K562 (cell line): ENCODE measurements around the gene SMIM10L2A. TPM values are rescaled to one million over a fixed set of nuclear protein-coding genes. Genes with fewer than 3 reads are reported as not detected.
A peak's percentile ranks its signal among the peaks of the same experiment; 100 is the strongest.

Experiments used
- ATAC-seq: fragments of 200-7000 bp; cut with Tn5 transposase; 3 replicates; pipeline ENCODE4 v1.9.1; 2020; ENCODE audit warnings: moderate library complexity
- BruUV-seq: library from RNA; stranded (reverse); fragments of 400-500 nt; replicated peaks from 2 replicates; lab custom pipeline; 2021; lab: Mats Ljungman, UMichigan
- CTCF ChIA-PET: fragments of 300-600 bp; formaldehyde crosslinking; extraction: SDS; loops from one replicate; lab custom pipeline; 2021; ENCODE audit warnings: low intra/inter-chr PET ratio; lab: Yijun Ruan, JAX
- POLR2A ChIA-PET: fragments of 300-600, 350-650 bp; sonication (Branson Sonifier 250); formaldehyde crosslinking; extraction: SDS; loops from one replicate; lab custom pipeline; 2021; ENCODE audit warnings: antibody characterized with exemption, inconsistent platforms; lab: Yijun Ruan, JAX
- DNase-seq, 4 experiments: peaks; one replicate each; pipeline versions ENCODE4 v3.0.0 to v3.0.0-alpha.2; 2011 to 2018; ENCODE audit warnings: low spot score in 3 of 4, mixed read lengths in 3 of 4; ENCODE audit errors: extremely low read depth in 1 of 4
- FAIRE-seq: peaks from 2 replicates; lab custom pipeline; 2011; peaks lifted over from hg19 to GRCh38; lab: Jason Lieb, UNC
- H2AFZ ChIP-seq: 2 replicates; pipeline ENCODE4 v1.6.0; 2011; ENCODE audit warnings: low read depth, low read length, control low read depth, inconsistent platforms
- H3K27ac ChIP-seq: fragments of 200-600 bp; 3 replicates; pipeline ENCODE4 v1.8.0; 2011; ENCODE audit warnings: low read depth, mild to moderate bottlenecking, control low read depth, inconsistent platforms, low read length, moderate library complexity, mixed read lengths; ENCODE audit errors: extremely low read depth
- H3K27me3 ChIP-seq, 2 experiments: fragments of 300-600 bp in 1 of 2; 2 replicates in 1 of 2; 3 replicates in 1 of 2; pipeline versions ENCODE4 v1.6.0 to v1.8.0; 2011; ENCODE audit warnings: inconsistent platforms in 2 of 2, low read length in 2 of 2, mild to moderate bottlenecking in 1 of 2, mixed read lengths in 1 of 2, moderate library complexity in 1 of 2; ENCODE audit not compliant: control insufficient read depth in 2 of 2, insufficient read depth in 2 of 2
- H3K36me3 ChIP-seq: fragments of 300-600 bp; 3 replicates; pipeline ENCODE4 v1.8.0; 2011; ENCODE audit warnings: mild to moderate bottlenecking, low read length, inconsistent platforms; ENCODE audit not compliant: control insufficient read depth, insufficient read depth
- H3K4me1 ChIP-seq, 2 experiments: fragments of 200-600 bp in 1 of 2; replicated peaks in 1 of 2; 2 replicates in 1 of 2; 3 replicates in 1 of 2; pipeline versions ENCODE4 v1.5.1 to v1.8.0; 2011; ENCODE audit warnings: inconsistent platforms in 2 of 2, low read length in 2 of 2, mild to moderate bottlenecking in 1 of 2, mixed read lengths in 1 of 2, moderate library complexity in 1 of 2; ENCODE audit not compliant: control insufficient read depth in 2 of 2, insufficient read depth in 2 of 2
- H3K4me2 ChIP-seq: 2 replicates; pipeline ENCODE4 v1.6.1; 2011; ENCODE audit warnings: low read length, control low read depth, inconsistent platforms, mixed read lengths; ENCODE audit not compliant: insufficient read depth
- H3K4me3 ChIP-seq: fragments of 200-600 bp; sonication (generic), shearing (Covaris generic); 2 replicates; pipeline ENCODE4 v1.5.1; 2016; ENCODE audit warnings: control low read depth, inconsistent platforms
- H3K79me2 ChIP-seq: fragments of 200-600 bp; 3 replicates; pipeline ENCODE4 v1.8.0; 2011; ENCODE audit warnings: low read length, inconsistent platforms; ENCODE audit not compliant: control insufficient read depth, insufficient read depth
- H3K9ac ChIP-seq, 2 experiments: 2 replicates each; pipeline versions ENCODE4 v1.6.0 to v1.6.1; 2011; ENCODE audit warnings: low read depth in 2 of 2, low read length in 2 of 2, control low read depth in 1 of 2, inconsistent platforms in 1 of 2, mild to moderate bottlenecking in 1 of 2, mixed read lengths in 1 of 2; ENCODE audit not compliant: insufficient read depth in 1 of 2
- H3K9me1 ChIP-seq: one replicate; pipeline ENCODE4 v1.6.0; 2011; ENCODE audit warnings: inconsistent platforms, mild to moderate bottlenecking, low read length, moderate library complexity; ENCODE audit not compliant: control insufficient read depth, insufficient read depth
- H3K9me3 ChIP-seq: replicated peaks from 2 replicates; pipeline ENCODE4 v1.5.1; 2011; ENCODE audit warnings: low read depth, low read length, inconsistent platforms; ENCODE audit not compliant: control insufficient read depth, insufficient read depth
- H4K20me1 ChIP-seq: replicated peaks from 2 replicates; pipeline ENCODE4 v1.6.1; 2011; ENCODE audit warnings: low read length, inconsistent platforms, mixed read lengths; ENCODE audit not compliant: control insufficient read depth, insufficient read depth
- HDAC3 ChIP-seq: fragments of 450-650 bp; IDR thresholded peaks from 2 replicates; pipeline ENCODE4 v1.6.1; 2018; ENCODE audit warnings: borderline replicate concordance, mild to moderate bottlenecking, moderate library complexity; ENCODE audit not compliant: partially characterized antibody
- NRF1 ChIP-seq, 2 experiments: fragments of 450-650 bp; IDR thresholded peaks in 1 of 2; conservative IDR thresholded peaks in 1 of 2; 2 replicates each; pipeline ENCODE4 v1.6.1; 2014; ENCODE audit warnings: mild to moderate bottlenecking in 2 of 2
- TCF3 ChIP-seq: sonication (generic); formaldehyde crosslinking; IDR thresholded peaks from 2 replicates; pipeline ENCODE4 v1.4.0; 2020; ENCODE audit warnings: mild to moderate bottlenecking, missing genetic modification reagents
- ZNF174 ChIP-seq: fragments of 250-450 bp; sonication (Bioruptor Pico); IDR thresholded peaks from 2 replicates; pipeline ENCODE4 v1.4.0; 2020; ENCODE audit warnings: mild to moderate bottlenecking
- WGBS: fragments of 100-300 bp; shearing (Covaris generic); methylation state at CpG from one replicate; pipeline ENCODE4 v1.1.6; 2016; ENCODE audit warnings: low coverage, mixed read lengths; ENCODE audit not compliant: insufficient coverage; ENCODE audit errors: missing lambda C conversion rate; 5-methylcytosine and 5-hydroxymethylcytosine counted together
- in situ Hi-C: fragments of 300-500 bp; cut with MboI; formaldehyde crosslinking; loops from 4 replicates; pipeline ENCODE4 v1.15.0; 2018; ENCODE audit warnings: inconsistent platforms, mixed read lengths
- intact Hi-C: fragments of 100-400 bp; cut with micrococcal nuclease; formaldehyde crosslinking; loops from 2 replicates; pipeline ENCODE4 v1.14.2; 2022
- polyA plus RNA-seq, 8 experiments: library from polyadenylated mRNA; depleted of rRNA in 4 of 8; stranded (reverse) in 5 of 8; unstranded in 3 of 8; fragments of >200 nt; fragmentation: Nextera tagmentation in 2 of 8; fragmentation: Illumina TruSeq in 1 of 8; extraction: Ambion mirVana in 2 of 8; extraction: Trizol in 1 of 8; gene quantifications; 2 replicates each; pipeline versions ENCODE4 v1.2.1 to v1.2.3, GENCODE V29; 2011 to 2014; ENCODE audit warnings: inconsistent platforms in 1 of 8, missing spikeins in 1 of 8
- total RNA-seq, 7 experiments: library from RNA; depleted of rRNA in 6 of 7; stranded (reverse); fragments of >200 nt in 6 of 7; fragmentation: Illumina TruSeq in 2 of 7; extraction: Trizol in 2 of 7; gene quantifications; 2 replicates each; pipeline versions ENCODE4 v1.2.1 to v1.2.3, GENCODE V29; 2011 to 2021; ENCODE audit warnings: low replicate concordance in 1 of 7
- TF ChIP-seq, protein P1 (sequence below): sonication (generic); formaldehyde crosslinking; IDR thresholded peaks from 2 replicates; pipeline ENCODE4 v1.5.0; 2020; ENCODE audit warnings: missing genetic modification reagents
- TF ChIP-seq, protein P2 (sequence below), 3 experiments: IDR thresholded peaks in 2 of 3; conservative IDR thresholded peaks in 1 of 3; 2 replicates each; pipeline ENCODE4 v1.5.1; 2011 to 2012; ENCODE audit warnings: low read length in 3 of 3, mild to moderate bottlenecking in 3 of 3, control low read depth in 2 of 3, improper control_type of control experiment in 1 of 3, inconsistent platforms in 1 of 3, low read depth in 1 of 3, mixed read lengths in 1 of 3, moderate library complexity in 1 of 3; ENCODE audit not compliant: insufficient read depth in 2 of 3
- TF ChIP-seq, protein P3 (sequence below): fragments of 250-450 bp; sonication (Bioruptor Pico); IDR thresholded peaks from 2 replicates; pipeline ENCODE4 v1.6.1; 2021; ENCODE audit warnings: mild to moderate bottlenecking

SMIM10L2A gene
- total and polyA plus RNA-seq, 9 of the 15 experiments (the other 6 are each of a cell fraction or from before 2014, with no cell fraction given): 0.03 to 0.14 (median 0.09) TPM; not detected in 2

DNA sequence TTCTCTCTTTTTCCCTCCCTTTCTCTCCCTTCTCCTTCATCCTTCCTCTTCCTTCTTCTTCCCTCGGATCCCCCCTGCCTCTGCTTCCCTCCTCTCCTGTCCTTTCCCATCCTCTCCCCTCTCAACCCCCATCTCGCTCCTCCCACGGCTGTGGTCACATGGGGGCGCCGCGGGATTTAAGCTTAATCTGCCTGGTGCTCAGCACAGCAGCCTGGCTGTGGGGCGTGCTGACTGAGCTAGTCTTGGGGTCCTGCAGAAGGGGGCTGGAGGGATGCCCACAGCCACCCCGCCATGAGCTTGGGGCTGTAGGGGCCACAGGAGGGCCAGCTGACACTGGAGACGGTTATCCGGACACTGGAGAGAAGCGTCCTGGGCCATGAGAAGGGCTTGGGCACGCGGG is 10.7 kb downstream of the SMIM10L2A start:
- no peak for FAIRE-seq
- WGBS: 10% methylated on average over 6 of the region's 13 CpGs
- in situ Hi-C loops: no loop called here
- no peak overlapping the region for H2AFZ ChIP-seq
- H3K27me3 ChIP-seq: peaks cover 6 to 47% of the 10 kb centered on the region in 2 experiments; a peak in 3 of 5 replicates
- no peak overlapping the region for H3K9ac ChIP-seq
- no peaks in the 10 kb centered on the region for H3K9me1 ChIP-seq
- peaks cover 0 to 22% of the 10 kb centered on the region in 2 experiments; a peak in 1 of 5 replicates for H3K4me1 ChIP-seq
- H3K9me3 ChIP-seq: no peaks in the 10 kb centered on the region
- ATAC-seq: no peak
- TF ChIP-seq, protein P1, sequence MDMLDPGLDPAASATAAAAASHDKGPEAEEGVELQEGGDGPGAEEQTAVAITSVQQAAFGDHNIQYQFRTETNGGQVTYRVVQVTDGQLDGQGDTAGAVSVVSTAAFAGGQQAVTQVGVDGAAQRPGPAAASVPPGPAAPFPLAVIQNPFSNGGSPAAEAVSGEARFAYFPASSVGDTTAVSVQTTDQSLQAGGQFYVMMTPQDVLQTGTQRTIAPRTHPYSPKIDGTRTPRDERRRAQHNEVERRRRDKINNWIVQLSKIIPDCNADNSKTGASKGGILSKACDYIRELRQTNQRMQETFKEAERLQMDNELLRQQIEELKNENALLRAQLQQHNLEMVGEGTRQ (CRISPR knock-in tag): peak; percentile 41; the same call in 1 of the 2 replicates
- no peak for TF ChIP-seq TCF3 (CRISPR knock-in tag)
- intact Hi-C loops: no loop called here
- BruUV-seq: no TSS peak
- H3K36me3 ChIP-seq: no peaks in the 10 kb centered on the region
- ChIA-PET CTCF (no interaction called here), POLR2A (no interaction called here)
- DNase-seq: no peak
- no peak overlapping the region for H3K4me3 ChIP-seq
- H3K4me2 ChIP-seq: no peak overlapping the region
- no peaks in the 10 kb centered on the region for H4K20me1 ChIP-seq
- H3K27ac ChIP-seq: no peak overlapping the region
- H3K79me2 ChIP-seq: no peaks in the 10 kb centered on the region

DNA sequence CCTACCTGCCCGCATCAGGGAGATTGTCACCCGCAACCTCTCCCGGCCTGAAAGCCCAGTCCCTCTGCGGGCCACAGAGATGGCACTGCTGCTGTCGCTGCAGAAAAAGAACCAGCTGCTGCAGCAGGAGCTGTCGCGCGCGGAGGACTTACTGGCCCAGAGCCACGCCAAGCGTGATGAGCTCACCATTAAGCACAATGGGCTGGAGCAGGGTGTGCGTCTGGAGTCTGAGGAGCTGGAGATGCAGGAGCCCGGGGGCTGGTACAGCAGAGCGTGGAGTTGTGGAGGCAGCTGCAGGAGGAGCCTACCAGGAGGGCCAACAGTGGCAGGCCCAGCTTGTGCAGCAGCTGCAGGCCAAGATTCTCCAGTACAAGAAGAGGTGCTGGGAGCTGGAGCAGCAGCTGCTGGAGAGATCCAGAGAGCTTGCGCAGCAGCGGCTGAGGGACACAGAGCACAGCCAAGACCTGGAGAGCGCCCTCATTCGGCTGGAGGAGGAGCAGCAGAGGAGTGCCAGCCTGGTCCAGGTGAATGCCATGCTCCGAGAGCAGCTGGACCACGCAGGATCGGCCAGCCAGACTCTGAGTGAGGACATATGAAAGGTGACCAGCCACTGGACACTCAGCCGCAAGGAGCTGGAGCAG is 11.3 kb downstream of the SMIM10L2A start:
- no peak for FAIRE-seq

More for the DNA sequence above, 11.3 kb downstream of the SMIM10L2A start:
- H3K9me3 ChIP-seq: no peaks in the 10 kb centered on the region
- in situ Hi-C loops: no loop called here
- ChIA-PET POLR2A (interaction anchor here (0.8 kb wide), 1 partner anchor 60 kb away, joined by 3 read pairs; no protein-coding TSS in a partner anchor), CTCF (no interaction called here)
- H4K20me1 ChIP-seq: no peaks in the 10 kb centered on the region
- H3K36me3 ChIP-seq: no peaks in the 10 kb centered on the region
- H3K4me3 ChIP-seq: no peak overlapping the region
- no TSS peak for BruUV-seq
- intact Hi-C loops: no loop called here
- no peak overlapping the region for H2AFZ ChIP-seq
- no peak overlapping the region for H3K9ac ChIP-seq
- peaks cover 6 to 52% of the 10 kb centered on the region in 2 experiments; a peak in 3 of 5 replicates for H3K27me3 ChIP-seq
- 7% methylated on average over 17 of the region's 22 CpGs for WGBS
- ATAC-seq (peak; percentile 65), DNase-seq (no peak)
- no peak overlapping the region for H3K27ac ChIP-seq
- H3K4me1 ChIP-seq: peaks cover 0 to 23% of the 10 kb centered on the region in 2 experiments; a peak in 1 of 5 replicates
- no peak overlapping the region for H3K4me2 ChIP-seq
- no peaks in the 10 kb centered on the region for H3K79me2 ChIP-seq
- TF ChIP-seq ZNF174 (CRISPR knock-in tag) (no peak), NRF1 (conservative IDR thresholded peaks at IDR 0.05 in 1 of 2, IDR thresholded peaks at IDR 0.05 in 1 of 2) (peak; percentile 49 to 67; a peak in 3 of 4 replicates), HDAC3 (no peak)
- TF ChIP-seq, protein P2, sequence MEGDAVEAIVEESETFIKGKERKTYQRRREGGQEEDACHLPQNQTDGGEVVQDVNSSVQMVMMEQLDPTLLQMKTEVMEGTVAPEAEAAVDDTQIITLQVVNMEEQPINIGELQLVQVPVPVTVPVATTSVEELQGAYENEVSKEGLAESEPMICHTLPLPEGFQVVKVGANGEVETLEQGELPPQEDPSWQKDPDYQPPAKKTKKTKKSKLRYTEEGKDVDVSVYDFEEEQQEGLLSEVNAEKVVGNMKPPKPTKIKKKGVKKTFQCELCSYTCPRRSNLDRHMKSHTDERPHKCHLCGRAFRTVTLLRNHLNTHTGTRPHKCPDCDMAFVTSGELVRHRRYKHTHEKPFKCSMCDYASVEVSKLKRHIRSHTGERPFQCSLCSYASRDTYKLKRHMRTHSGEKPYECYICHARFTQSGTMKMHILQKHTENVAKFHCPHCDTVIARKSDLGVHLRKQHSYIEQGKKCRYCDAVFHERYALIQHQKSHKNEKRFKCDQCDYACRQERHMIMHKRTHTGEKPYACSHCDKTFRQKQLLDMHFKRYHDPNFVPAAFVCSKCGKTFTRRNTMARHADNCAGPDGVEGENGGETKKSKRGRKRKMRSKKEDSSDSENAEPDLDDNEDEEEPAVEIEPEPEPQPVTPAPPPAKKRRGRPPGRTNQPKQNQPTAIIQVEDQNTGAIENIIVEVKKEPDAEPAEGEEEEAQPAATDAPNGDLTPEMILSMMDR (IDR thresholded peaks at IDR 0.05 in 2 of 3, conservative IDR thresholded peaks at IDR 0.05 in 1 of 3; ENCODE audit: insufficient read depth in 2 of 3, low read depth in 1 of 3, low read length in 3 of 3): peak in 2 of 3 experiments; percentile 19 to 33; a peak in 1 of 6 replicates
- TF ChIP-seq, protein P3, sequence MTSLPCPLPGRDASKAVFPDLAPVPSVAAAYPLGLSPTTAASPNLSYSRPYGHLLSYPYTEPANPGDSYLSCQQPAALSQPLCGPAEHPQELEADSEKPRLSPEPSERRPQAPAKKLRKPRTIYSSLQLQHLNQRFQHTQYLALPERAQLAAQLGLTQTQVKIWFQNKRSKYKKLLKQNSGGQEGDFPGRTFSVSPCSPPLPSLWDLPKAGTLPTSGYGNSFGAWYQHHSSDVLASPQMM (CRISPR knock-in tag): no peak
- H3K9me1 ChIP-seq: no peaks in the 10 kb centered on the region
